Renal cortex interstitium (tissue), 11 donors: ENCODE measurements around the gene RENBP. TPM values are rescaled to one million over a fixed set of nuclear protein-coding genes. Genes with fewer than 3 reads are reported as not detected.
A peak's percentile ranks its signal among the peaks of the same experiment; 100 is the strongest.

Source experiments
- DNase-seq, 11 donors: peaks; one replicate each; pipeline ENCODE4 v3.0.0-alpha.2; 2013; ENCODE audit warnings: low read depth in 9 of 11, low spot score in 4 of 11; ENCODE audit errors: extremely low read depth in 1 of 11
- polyA plus RNA-seq, 3 donors: library from polyadenylated mRNA; unstranded; fragments of 120-200 nt; gene quantifications; one replicate each; pipeline ENCODE4 v1.2.1, GENCODE V29; 2013; ENCODE audit not compliant: insufficient read length in 3 of 3

The RENBP gene
- polyA plus RNA-seq, 3 donors, result 17.5 to 28.4 (median 20.8) TPM

DNA sequence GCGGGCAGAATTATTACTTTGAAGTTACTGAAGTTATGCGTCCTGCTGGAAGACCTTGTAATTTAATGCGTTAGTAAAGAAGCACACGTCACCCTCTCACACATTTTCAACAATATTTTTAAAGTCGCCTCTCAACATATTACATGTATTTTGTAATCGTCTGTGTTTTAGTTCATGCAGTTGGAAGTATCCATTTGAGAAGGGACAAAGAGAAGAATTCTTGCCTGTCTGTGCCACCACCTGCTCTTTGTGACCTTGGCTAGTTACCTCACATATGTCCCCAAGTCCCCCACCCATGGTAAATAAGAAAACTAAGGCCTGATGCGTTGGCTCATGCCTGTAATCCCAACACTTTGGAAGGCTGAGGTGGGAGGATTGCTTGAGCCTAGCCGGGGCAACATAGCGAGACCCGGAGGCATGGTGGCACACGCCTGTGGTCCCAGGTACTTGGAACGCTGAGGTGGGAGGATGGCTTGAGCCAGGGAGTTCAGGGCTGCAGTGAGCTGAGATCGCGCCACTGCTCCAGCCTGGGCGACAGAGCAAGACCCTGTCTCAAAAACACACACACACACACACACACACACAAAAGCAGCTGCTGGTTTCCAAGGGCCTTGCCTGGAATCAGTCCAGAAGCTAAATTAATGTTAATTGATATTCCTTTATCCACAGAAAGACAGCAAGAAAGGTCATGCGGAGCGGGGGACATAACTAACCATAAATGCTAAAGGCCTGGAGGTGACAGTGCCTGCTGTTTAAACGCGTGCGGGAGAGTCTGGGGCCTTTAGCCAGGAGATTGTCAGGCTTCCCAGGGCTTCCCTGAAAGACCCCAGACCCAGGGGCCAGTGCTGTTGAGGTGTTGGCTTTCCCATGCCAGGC lies 28.9 kb upstream of the RENBP start:
- no peak for DNase-seq

GRCh38 chrX:153972368-153973126 lies 28.1 kb upstream of the RENBP start, which contains the start of gene TMEM187:
Gene TMEM187, plus strand, starts transcription at chrX:153972754. Its CDS starts 9,309 bp downstream, at chrX:153982063.
- DNase-seq, result peak in 10 of 11 donors; percentile 50 to 85 (median 78)

GRCh38 chrX:153971450-153972367 lies 27.3 kb upstream of the RENBP start, which contains the start of gene HCFC1:
Gene HCFC1, minus strand, starts transcription at chrX:153971818. Its CDS starts 978 bp downstream, at chrX:153970840.
- peak in 9 of 11 donors; percentile 66 to 93 (median 89) for DNase-seq

DNA sequence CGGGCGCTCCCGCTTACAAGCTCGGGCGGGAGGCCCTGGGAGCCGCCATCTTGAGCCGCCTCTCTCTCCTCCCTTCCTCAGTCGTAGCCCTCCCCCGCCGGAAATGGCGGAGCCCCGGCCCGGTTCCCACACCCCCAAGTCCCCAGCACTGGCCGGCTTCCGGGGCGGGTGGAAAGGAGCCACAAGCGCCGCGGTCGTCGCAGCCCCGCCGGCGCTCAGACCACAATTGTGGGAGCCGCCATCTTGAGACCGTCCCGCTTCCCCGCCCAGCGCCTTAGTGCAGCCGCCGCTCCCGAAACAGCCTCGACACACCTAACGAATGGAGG lies 26.6 kb upstream of the RENBP start:
- DNase-seq, result peak in 5 of 11 donors; percentile 80 to 88 (median 83)

GRCh38 chrX:153970357-153971123 lies 26.1 kb upstream of the RENBP start:
- peak in 1 of 11 donors; percentile 57 for DNase-seq

GRCh38 chrX:153969904-153970356 lies 25.5 kb upstream of the RENBP start:
- DNase-seq, result no peak

DNA sequence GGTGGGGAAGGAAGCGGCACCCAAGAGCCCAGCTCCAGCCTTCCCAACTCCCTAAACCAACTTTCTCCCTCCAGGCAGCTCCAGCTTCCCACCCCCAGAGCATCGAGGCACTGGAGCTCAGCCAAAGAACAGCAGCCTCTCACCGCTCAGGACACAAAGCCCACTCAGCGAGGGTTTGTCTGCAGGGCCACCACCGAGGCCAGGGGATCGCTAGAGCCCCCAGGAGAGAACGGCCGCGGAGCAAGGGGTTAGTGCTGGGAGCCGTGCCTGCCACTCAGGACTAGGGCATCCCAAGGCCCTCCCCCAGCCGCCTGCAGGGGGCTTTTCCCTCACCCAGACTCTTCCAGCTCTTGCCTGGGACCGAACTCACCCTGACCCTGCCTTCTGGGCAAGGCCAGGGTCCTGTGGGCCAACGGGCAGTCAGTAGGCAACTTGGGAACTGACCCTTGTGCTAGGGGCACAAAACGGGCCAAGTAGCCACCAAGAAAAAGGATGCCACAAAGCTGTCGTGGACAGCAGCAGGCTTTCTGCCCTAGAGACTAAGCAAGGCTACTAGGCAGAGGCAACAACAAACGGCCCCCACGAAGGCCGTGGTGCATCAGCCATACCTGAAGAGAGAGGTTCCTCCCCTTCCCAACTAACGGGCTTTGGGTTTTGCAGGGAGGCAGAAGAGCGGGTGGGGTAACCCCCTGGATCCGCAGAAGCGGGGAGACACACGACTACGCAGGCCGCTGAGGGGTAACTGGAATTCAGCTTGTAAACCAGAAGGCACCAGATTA lies 24.9 kb upstream of the RENBP start:
- DNase-seq, result no peak

DNA sequence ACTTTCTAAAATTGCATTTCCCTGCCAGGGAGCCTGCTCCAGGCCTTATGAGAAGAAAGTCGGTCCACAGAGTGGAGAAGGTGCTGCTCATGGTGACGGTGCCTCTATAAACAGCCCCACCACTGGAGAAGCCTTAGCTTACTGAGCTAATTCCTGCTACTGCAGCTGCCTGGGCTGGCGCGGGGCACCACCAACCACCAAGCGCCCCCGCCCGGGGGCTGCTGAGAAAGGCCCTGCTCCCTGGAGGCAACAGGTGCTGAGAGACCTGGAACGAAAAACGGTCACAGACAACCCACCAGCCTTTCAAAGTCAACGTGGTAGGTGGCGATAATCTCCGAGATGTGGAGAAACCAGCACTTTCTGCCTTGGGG lies 24.3 kb upstream of the RENBP start:
- no peak for DNase-seq

GRCh38 chrX:153968255-153968654 lies 23.8 kb upstream of the RENBP start:
- DNase-seq, result no peak

- DNase-seq, result no peak
These were observed 23.2 kb upstream of the RENBP start for GRCh38 chrX:153967536-153968224.

GRCh38 chrX:153966841-153967535 lies 22.5 kb upstream of the RENBP start:
- DNase-seq, result no peak

DNA sequence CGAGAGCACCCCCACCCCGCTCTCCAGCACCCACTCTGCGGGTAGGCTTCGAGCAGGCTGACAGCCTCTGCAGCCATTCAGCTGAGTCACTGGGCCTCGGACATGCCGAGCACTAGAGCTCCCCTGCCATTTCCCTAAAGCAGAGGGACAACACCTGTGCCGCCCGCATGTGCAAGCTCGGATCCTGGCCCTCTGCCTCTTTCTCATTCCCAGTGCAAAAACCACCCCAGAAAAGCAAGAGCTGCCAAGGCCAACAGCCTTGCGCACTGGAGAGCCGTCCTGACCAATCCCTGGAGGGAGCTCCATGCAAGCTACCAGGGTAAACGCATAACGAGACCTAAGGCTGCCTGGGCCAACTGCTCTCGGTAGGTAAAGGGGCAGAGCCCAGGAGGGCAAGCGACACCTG lies 21.8 kb upstream of the RENBP start:
- DNase-seq, result no peak

GRCh38 chrX:153965406-153965805 lies 21.0 kb upstream of the RENBP start:
- DNase-seq, result no peak

- DNase-seq, result no peak
These were observed 19.7 kb upstream of the RENBP start for GRCh38 chrX:153964105-153964504.

DNA sequence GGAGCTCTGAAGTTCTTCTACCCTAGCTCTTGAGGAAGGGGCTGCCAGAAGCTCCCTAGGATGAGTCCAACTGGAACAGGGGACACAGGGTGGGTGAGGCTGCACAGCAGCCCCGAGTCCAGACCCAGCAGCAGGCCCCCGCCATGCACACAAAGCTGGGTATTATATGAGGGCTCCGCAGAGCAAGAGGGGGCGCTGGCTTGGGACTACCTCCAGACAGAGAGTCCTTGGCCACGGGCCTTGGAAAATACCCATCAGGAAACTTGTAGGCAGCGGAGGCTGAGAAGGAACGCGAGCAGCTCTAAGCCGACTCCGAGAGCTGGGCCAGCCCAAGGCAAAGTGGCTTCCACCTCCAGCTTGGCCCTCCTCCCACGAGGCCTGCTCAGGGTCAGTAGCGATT lies 19.1 kb upstream of the RENBP start:
- DNase-seq, result no peak

DNA sequence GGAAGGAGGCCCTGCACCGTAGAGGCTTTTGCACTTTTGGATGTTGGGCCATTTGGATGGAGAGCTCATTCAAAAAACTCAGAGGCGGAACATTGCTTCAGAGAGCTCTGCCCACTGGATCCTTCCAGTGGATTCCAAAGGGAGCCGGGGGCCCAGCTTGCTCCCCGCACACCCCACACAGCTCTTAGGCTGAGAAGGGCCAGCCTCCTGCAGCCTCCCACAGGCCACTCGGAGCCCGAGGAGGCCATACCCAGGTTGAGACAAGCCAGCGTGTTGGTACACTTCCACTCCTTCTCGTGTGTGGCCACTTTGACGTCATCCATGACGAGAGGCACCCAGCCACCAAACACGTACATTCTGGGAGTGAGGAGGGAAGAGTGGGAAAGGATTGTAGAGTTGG lies 16.8 kb upstream of the RENBP start:
- no peak for DNase-seq
